ENCODE measurements around the gene ARL13B. TPM values are rescaled to one million over a fixed set of nuclear protein-coding genes. Genes with fewer than 3 reads are reported as not detected.

ARL13B gene
- total RNA-seq, 4 donors from 2014 or later: 0.80 to 4.9 (median 3.6) TPM

GRCh38 chr3:93988283-93988682 is 8.3 kb downstream of the ARL13B start:
- in situ Hi-C loops (cut with MboI; ENCODE audit: low pct_ligation_motif_present in 1 of 4, low pct_unique_long_range_greater_than_20kb in 1 of 4, low sequenced_read_pairs in 3 of 4) (no loop called here), intact Hi-C loops (cut with DNase I; ENCODE audit: low total_unique reads) (no loop called here)
- no peak for DNase-seq
- TF ChIP-seq CTCF (IDR thresholded peaks at IDR 0.05) (no peak), POLR2AphosphoS5 (IDR thresholded peaks at IDR 0.05) (no peak), EP300 (IDR thresholded peaks at IDR 0.05; ENCODE audit: low read depth) (no peak), POLR2A (IDR thresholded peaks at IDR 0.05) (no peak)
- H3K27me3 ChIP-seq: no peaks in the 10 kb centered on the region
- no peaks in the 10 kb centered on the region for H3K4me1 ChIP-seq
- no peaks in the 10 kb centered on the region for H3K9me3 ChIP-seq
- no peak overlapping the region for H3K4me3 ChIP-seq
- no peaks in the 10 kb centered on the region for H3K36me3 ChIP-seq
- no peak overlapping the region for H3K27ac ChIP-seq

- H3K9me3 ChIP-seq: no peaks in the 10 kb centered on the region
- no peaks in the 10 kb centered on the region for H3K27me3 ChIP-seq
- no peak overlapping the region for H3K4me3 ChIP-seq
- DNase-seq: no peak
- no peaks in the 10 kb centered on the region for H3K36me3 ChIP-seq
- 93 to 94% methylated on average over 8 to 9 of the region's 9 CpGs for WGBS, 2 donors (ENCODE audit: low coverage in 1 of 2)
- no peaks in the 10 kb centered on the region for H3K4me1 ChIP-seq
- in situ Hi-C loops (cut with MboI; ENCODE audit: low pct_ligation_motif_present in 1 of 4, low pct_unique_long_range_greater_than_20kb in 1 of 4, low sequenced_read_pairs in 3 of 4): no loop called here
- no peak overlapping the region for H3K27ac ChIP-seq
- intact Hi-C loops (cut with DNase I; ENCODE audit: low total_unique reads): no loop called here
- TF ChIP-seq EP300 (IDR thresholded peaks at IDR 0.05; ENCODE audit: low read depth) (no peak), POLR2AphosphoS5 (IDR thresholded peaks at IDR 0.05) (no peak), CTCF (IDR thresholded peaks at IDR 0.05) (no peak), POLR2A (IDR thresholded peaks at IDR 0.05) (no peak)
Measured at GRCh38 chr3:93988764-93989163, 8.8 kb downstream of the ARL13B start.

GRCh38 chr3:93989241-93989640 is 9.3 kb downstream of the ARL13B start:
- TF ChIP-seq POLR2AphosphoS5 (IDR thresholded peaks at IDR 0.05): no peak
- no peak for TF ChIP-seq CTCF (IDR thresholded peaks at IDR 0.05)
- TF ChIP-seq EP300 (IDR thresholded peaks at IDR 0.05; ENCODE audit: low read depth): no peak
- TF ChIP-seq POLR2A (IDR thresholded peaks at IDR 0.05): no peak
- DNase-seq: no peak
- in situ Hi-C loops (cut with MboI; ENCODE audit: low pct_ligation_motif_present in 1 of 4, low pct_unique_long_range_greater_than_20kb in 1 of 4, low sequenced_read_pairs in 3 of 4) (no loop called here), intact Hi-C loops (cut with DNase I; ENCODE audit: low total_unique reads) (no loop called here)
- Histone ChIP-seq H3K9me3 (no peaks in the 10 kb centered on the region), H3K4me3 (no peak overlapping the region), H3K36me3 (no peaks in the 10 kb centered on the region), H3K27me3 (no peaks in the 10 kb centered on the region), H3K27ac (no peak overlapping the region), H3K4me1 (no peaks in the 10 kb centered on the region)
- 95 to 96% methylated on average over 3 of the region's 3 CpGs for WGBS, 2 donors (ENCODE audit: low coverage in 1 of 2)

- in situ Hi-C loops (cut with MboI; ENCODE audit: low pct_ligation_motif_present in 1 of 4, low pct_unique_long_range_greater_than_20kb in 1 of 4, low sequenced_read_pairs in 3 of 4) (no loop called here), intact Hi-C loops (cut with DNase I; ENCODE audit: low total_unique reads) (no loop called here)
- Histone ChIP-seq H3K27ac (no peak overlapping the region), H3K27me3 (no peaks in the 10 kb centered on the region), H3K9me3 (no peaks in the 10 kb centered on the region), H3K4me3 (no peak overlapping the region), H3K36me3 (no peaks in the 10 kb centered on the region), H3K4me1 (no peaks in the 10 kb centered on the region)
- TF ChIP-seq POLR2A (IDR thresholded peaks at IDR 0.05) (no peak), CTCF (IDR thresholded peaks at IDR 0.05) (no peak), EP300 (IDR thresholded peaks at IDR 0.05; ENCODE audit: low read depth) (no peak), POLR2AphosphoS5 (IDR thresholded peaks at IDR 0.05) (no peak)
- WGBS, 2 donors (ENCODE audit: low coverage in 1 of 2): 50 to 69% methylated on average over 2 of the region's 2 CpGs
- DNase-seq: no peak
Measured at GRCh38 chr3:93991631-93992030, 11.7 kb downstream of the ARL13B start.

Data from transverse colon (tissue), 4 donors.